Mammary epithelial cell (primary cell): Measurements from ENCODE around the gene CRYGD.

Experiments
- EZH2 ChIP-seq: IDR thresholded peaks from 2 replicates; pipeline ENCODE4 v1.6.1; 2012; ENCODE audit warnings: low read length, inconsistent platforms, borderline replicate concordance
- TF ChIP-seq, protein P1 (sequence below), 2 donors: IDR thresholded peaks in 1 of 2; conservative IDR thresholded peaks in 1 of 2; 2 replicates each; pipeline ENCODE4 v1.5.1; 2011 to 2012; ENCODE audit warnings: inconsistent platforms in 2 of 2, low read length in 2 of 2, mild to moderate bottlenecking in 2 of 2, control low read depth in 1 of 2, low read depth in 1 of 2; ENCODE audit not compliant: insufficient read depth in 1 of 2; ENCODE audit errors: extremely low read depth in 1 of 2

GRCh38 chr2:208118918-208119317 is 5.4 kb downstream of the CRYGD start:
- TF ChIP-seq, protein P1, sequence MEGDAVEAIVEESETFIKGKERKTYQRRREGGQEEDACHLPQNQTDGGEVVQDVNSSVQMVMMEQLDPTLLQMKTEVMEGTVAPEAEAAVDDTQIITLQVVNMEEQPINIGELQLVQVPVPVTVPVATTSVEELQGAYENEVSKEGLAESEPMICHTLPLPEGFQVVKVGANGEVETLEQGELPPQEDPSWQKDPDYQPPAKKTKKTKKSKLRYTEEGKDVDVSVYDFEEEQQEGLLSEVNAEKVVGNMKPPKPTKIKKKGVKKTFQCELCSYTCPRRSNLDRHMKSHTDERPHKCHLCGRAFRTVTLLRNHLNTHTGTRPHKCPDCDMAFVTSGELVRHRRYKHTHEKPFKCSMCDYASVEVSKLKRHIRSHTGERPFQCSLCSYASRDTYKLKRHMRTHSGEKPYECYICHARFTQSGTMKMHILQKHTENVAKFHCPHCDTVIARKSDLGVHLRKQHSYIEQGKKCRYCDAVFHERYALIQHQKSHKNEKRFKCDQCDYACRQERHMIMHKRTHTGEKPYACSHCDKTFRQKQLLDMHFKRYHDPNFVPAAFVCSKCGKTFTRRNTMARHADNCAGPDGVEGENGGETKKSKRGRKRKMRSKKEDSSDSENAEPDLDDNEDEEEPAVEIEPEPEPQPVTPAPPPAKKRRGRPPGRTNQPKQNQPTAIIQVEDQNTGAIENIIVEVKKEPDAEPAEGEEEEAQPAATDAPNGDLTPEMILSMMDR (conservative IDR thresholded peaks at IDR 0.05 in 1 of 2, IDR thresholded peaks at IDR 0.05 in 1 of 2; ENCODE audit: extremely low read depth in 1 of 2, insufficient read depth in 1 of 2, low read depth in 1 of 2, low read length in 2 of 2), result no peak
- TF ChIP-seq EZH2, result no peak
